GM12878 (cell line): Measurements from ENCODE around the gene ACER3. TPM values are rescaled to one million over a fixed set of nuclear protein-coding genes. Genes with fewer than 3 reads are reported as not detected.

ENCODE experiments used
- ATAC-seq: fragments of 200-7000 bp; cut with Tn5 transposase; 3 replicates; pipeline ENCODE4 v1.9.1; 2020; ENCODE audit warnings: mild to moderate bottlenecking, moderate library complexity
- BruUV-seq: library from RNA; stranded (reverse); fragments of 400-500 nt; replicated peaks from 2 replicates; lab custom pipeline; 2021; lab: Mats Ljungman, UMichigan
- CTCF ChIA-PET: fragments of 300-600 bp; sonication (Branson Sonifier 250); formaldehyde crosslinking; extraction: SDS; loops from one replicate; lab custom pipeline; 2021; ENCODE audit warnings: inconsistent platforms; lab: Yijun Ruan, JAX
- POLR2A ChIA-PET: fragments of 350-600 bp; formaldehyde crosslinking; extraction: SDS; loops from one replicate; lab custom pipeline; 2021; ENCODE audit warnings: inconsistent platforms; lab: Charles Lee
- RAD21 ChIA-PET: fragments of 300-600 bp; sonication (Branson Sonifier 250); formaldehyde crosslinking; loops from one replicate; lab custom pipeline; 2023; ENCODE audit warnings: antibody characterized with exemption; ENCODE audit not compliant: unreplicated experiment; lab: Charles Lee
- SMC1A ChIA-PET: fragments of 300-600 bp; sonication (Branson Sonifier 250); formaldehyde crosslinking; loops from one replicate; lab custom pipeline; 2023; ENCODE audit not compliant: unreplicated experiment, uncharacterized antibody; lab: Charles Lee
- DNase-seq: peaks from one replicate; pipeline ENCODE4 v3.0.0-alpha.2; 2011; ENCODE audit warnings: low read depth, low spot score
- FAIRE-seq: peaks from 3 replicates; lab custom pipeline; 2011; peaks lifted over from hg19 to GRCh38; lab: Jason Lieb, UNC
- H2AFZ ChIP-seq: 2 replicates; pipeline ENCODE4 v1.6.0; 2011; ENCODE audit warnings: low read depth, low read length, control low read depth; ENCODE audit not compliant: control insufficient read depth
- H3K27ac ChIP-seq: 2 replicates; pipeline ENCODE4 v1.5.1; 2011; ENCODE audit warnings: control low read depth; ENCODE audit not compliant: control insufficient read depth, insufficient read depth
- H3K27me3 ChIP-seq, 2 experiments: replicated peaks in 1 of 2; 2 replicates each; pipeline versions ENCODE4 v1.6.0 to v1.6.1; 2011; ENCODE audit warnings: low read length in 1 of 2; ENCODE audit not compliant: control insufficient read depth in 2 of 2, insufficient read depth in 2 of 2
- H3K36me3 ChIP-seq, 2 experiments: 2 replicates each; pipeline ENCODE4 v1.5.1; 2011; ENCODE audit warnings: low read length in 1 of 2; ENCODE audit not compliant: control insufficient read depth in 2 of 2, insufficient read depth in 2 of 2
- H3K4me1 ChIP-seq: 2 replicates; pipeline ENCODE4 v1.6.1; 2011; ENCODE audit warnings: mild to moderate bottlenecking, low read length, moderate library complexity, mixed read lengths; ENCODE audit not compliant: control insufficient read depth, insufficient read depth
- H3K4me2 ChIP-seq: 2 replicates; pipeline ENCODE4 v1.6.0; 2011; ENCODE audit warnings: control low read depth; ENCODE audit not compliant: control insufficient read depth, insufficient read depth
- H3K4me3 ChIP-seq: fragments of 200-600 bp; sonication (generic); 2 replicates; pipeline ENCODE4 v1.5.1; 2016
- H3K79me2 ChIP-seq: 2 replicates; pipeline ENCODE4 v1.6.0; 2011; ENCODE audit warnings: low read length; ENCODE audit not compliant: control insufficient read depth, insufficient read depth
- H3K9ac ChIP-seq: 2 replicates; pipeline ENCODE4 v1.8.0; 2011; ENCODE audit warnings: low read length, control low read depth, mixed read lengths; ENCODE audit not compliant: control insufficient read depth, insufficient read depth
- H3K9me3 ChIP-seq: replicated peaks from 3 replicates; pipeline ENCODE4 v1.5.1; 2011; ENCODE audit warnings: mild to moderate bottlenecking, low read length; ENCODE audit not compliant: control insufficient read depth, insufficient read depth
- H4K20me1 ChIP-seq: 2 replicates; pipeline ENCODE4 v1.6.0; 2011; ENCODE audit not compliant: control insufficient read depth, insufficient read depth
- CHD2 ChIP-seq: IDR thresholded peaks from 2 replicates; pipeline ENCODE4 v1.6.1; 2011; ENCODE audit warnings: low read depth, low read length, improper control_type of control experiment, borderline replicate concordance
- FOXM1 ChIP-seq: IDR thresholded peaks from 2 replicates; pipeline ENCODE4 v1.6.1; 2012; ENCODE audit warnings: low read depth, mild to moderate bottlenecking, inconsistent platforms, low read length, moderate library complexity
- MYB ChIP-seq: fragments of 150-350 bp; IDR thresholded peaks from 2 replicates; pipeline ENCODE4 v1.6.1; 2014; ENCODE audit warnings: mild to moderate bottlenecking, low read depth, low read length, borderline replicate concordance
- PBX3 ChIP-seq: IDR thresholded peaks from 2 replicates; pipeline ENCODE4 v1.6.1; 2011; ENCODE audit warnings: mild to moderate bottlenecking, low read depth, low read length, moderate library complexity; ENCODE audit not compliant: insufficient replicate concordance
- SIX5 ChIP-seq: IDR thresholded peaks from 2 replicates; pipeline ENCODE4 v1.6.1; 2011; ENCODE audit warnings: mild to moderate bottlenecking, low read depth, low read length, moderate library complexity; ENCODE audit not compliant: severe bottlenecking
- SMARCA5 ChIP-seq: fragments of 450-650 bp; IDR thresholded peaks from 2 replicates; pipeline ENCODE4 v1.6.1; 2017; ENCODE audit warnings: mild to moderate bottlenecking
- TARDBP ChIP-seq: IDR thresholded peaks from 2 replicates; pipeline ENCODE4 v1.6.1; 2016; ENCODE audit warnings: borderline replicate concordance
- ZBTB4 ChIP-seq: fragments of 450-650 bp; formaldehyde crosslinking; IDR thresholded peaks from 2 replicates; pipeline ENCODE4 v1.4.0; 2022; ENCODE audit warnings: mild to moderate bottlenecking, moderate library complexity
- ZBTB40 ChIP-seq: fragments of 450-650 bp; IDR thresholded peaks from 2 replicates; pipeline ENCODE4 v1.6.1; 2016; ENCODE audit warnings: mild to moderate bottlenecking, moderate library complexity, borderline replicate concordance
- WGBS: methylation state at CpG from one replicate; pipeline ENCODE4 v1.1.6; 2016; ENCODE audit warnings: low lambda C conversion rate; ENCODE audit not compliant: insufficient replicate concordance, insufficient coverage; ENCODE audit errors: missing lambda C conversion rate; 5-methylcytosine and 5-hydroxymethylcytosine counted together
- in situ Hi-C: fragments of 300-500 bp; cut with MboI; formaldehyde crosslinking; loops from 9 replicates; pipeline ENCODE4 v1.14.3; 2018; ENCODE audit warnings: mixed read lengths
- intact Hi-C: fragments of 100-400 bp; cut with micrococcal nuclease; formaldehyde crosslinking; loops from one replicate; pipeline ENCODE4 v1.14.2; 2022; ENCODE audit not compliant: unreplicated experiment
- polyA plus RNA-seq, 11 experiments: library from polyadenylated mRNA; depleted of rRNA in 4 of 11; unstranded in 6 of 11; stranded (reverse) in 5 of 11; fragments of >200 nt; fragmentation: Nextera tagmentation in 4 of 11; fragmentation: Illumina TruSeq in 1 of 11; extraction: Ambion mirVana in 4 of 11; extraction: Trizol in 1 of 11; gene quantifications; 1 replicate in 1 of 11; 2 replicates in 10 of 11; pipeline versions ENCODE4 v1.2.1 to v1.2.3, GENCODE V29; 2011 to 2016; ENCODE audit warnings: inconsistent platforms in 2 of 11, missing spikeins in 2 of 11, low read depth in 1 of 11
- total RNA-seq, 4 experiments: library from RNA; depleted of rRNA in 3 of 4; stranded (reverse); fragments of >200 nt in 3 of 4; fragmentation: Illumina TruSeq in 1 of 4; extraction: Trizol in 1 of 4; gene quantifications; 2 replicates each; pipeline versions ENCODE4 v1.2.1 to v1.2.3, GENCODE V29; 2013 to 2021
- TF ChIP-seq, protein P1 (sequence below): fragments of 150-350 bp; IDR thresholded peaks from 2 replicates; pipeline ENCODE4 v1.6.1; 2014; ENCODE audit warnings: mild to moderate bottlenecking, low read depth, low read length

ACER3 gene
- total and polyA plus RNA-seq, 10 of the 15 experiments (the other 5 are each of a cell fraction or from before 2014, with no cell fraction given) = 2.8 to 17.4 (median 10.3) TPM

GRCh38 chr11:76927160-76927559, 66.4 kb downstream of the ACER3 start (continued):
- TF ChIP-seq PBX3 (no peak), CHD2 (no peak)

DNA sequence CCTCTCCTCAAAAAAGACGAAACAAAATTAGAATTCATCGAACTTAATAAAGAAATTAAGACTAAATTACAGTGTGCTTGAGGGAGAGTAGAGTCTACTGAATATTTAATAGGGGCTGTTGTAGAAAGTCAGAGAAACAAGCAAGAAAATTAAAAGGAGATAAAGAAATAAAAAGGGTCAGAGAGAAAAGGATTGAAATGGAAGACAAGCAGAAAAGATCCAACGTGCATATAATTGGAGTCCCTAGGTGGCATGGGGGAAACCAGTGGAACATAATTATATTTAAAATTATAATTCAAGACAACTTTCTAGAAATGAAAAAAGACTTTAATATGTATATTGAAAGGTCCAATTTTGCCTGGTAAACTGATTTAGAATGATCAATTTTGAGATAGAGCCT, 74.3 kb downstream of the ACER3 start:
- FAIRE-seq (no peak), ATAC-seq (no peak), DNase-seq (no peak)
- H2AFZ ChIP-seq = no peak overlapping the region
- intact Hi-C loops (no loop called here), in situ Hi-C loops (no loop called here)
- RAD21 ChIA-PET = no interaction called here
- 67% methylated on average over 3 of the region's 3 CpGs for WGBS
- SMC1A ChIA-PET = no interaction called here
- H4K20me1 ChIP-seq = no peaks in the 10 kb centered on the region
- no peaks in the 10 kb centered on the region for H3K4me1 ChIP-seq
- CTCF ChIA-PET = no interaction called here
- no peaks in the 10 kb centered on the region; the same call in 2 of the 3 replicates for H3K9me3 ChIP-seq
- H3K27ac ChIP-seq = no peak overlapping the region
- no peaks in the 10 kb centered on the region for H3K36me3 ChIP-seq
- POLR2A ChIA-PET = interaction anchor here (0.6 kb wide), 1 partner anchor 135 kb away, joined by 8 read pairs; no protein-coding TSS in a partner anchor
- no peaks in the 10 kb centered on the region for H3K27me3 ChIP-seq
- H3K9ac ChIP-seq = no peak overlapping the region
- no peak overlapping the region for H3K4me3 ChIP-seq
- BruUV-seq = no TSS peak
- no peak overlapping the region for H3K4me2 ChIP-seq
- no peaks in the 10 kb centered on the region for H3K79me2 ChIP-seq
- TF ChIP-seq TARDBP (no peak), SMARCA5 (no peak), ZBTB4 (CRISPR knock-in tag) (no peak), MYB (no peak), ZBTB40 (no peak), FOXM1 (no peak), SIX5 (no peak)
- TF ChIP-seq, protein P1, sequence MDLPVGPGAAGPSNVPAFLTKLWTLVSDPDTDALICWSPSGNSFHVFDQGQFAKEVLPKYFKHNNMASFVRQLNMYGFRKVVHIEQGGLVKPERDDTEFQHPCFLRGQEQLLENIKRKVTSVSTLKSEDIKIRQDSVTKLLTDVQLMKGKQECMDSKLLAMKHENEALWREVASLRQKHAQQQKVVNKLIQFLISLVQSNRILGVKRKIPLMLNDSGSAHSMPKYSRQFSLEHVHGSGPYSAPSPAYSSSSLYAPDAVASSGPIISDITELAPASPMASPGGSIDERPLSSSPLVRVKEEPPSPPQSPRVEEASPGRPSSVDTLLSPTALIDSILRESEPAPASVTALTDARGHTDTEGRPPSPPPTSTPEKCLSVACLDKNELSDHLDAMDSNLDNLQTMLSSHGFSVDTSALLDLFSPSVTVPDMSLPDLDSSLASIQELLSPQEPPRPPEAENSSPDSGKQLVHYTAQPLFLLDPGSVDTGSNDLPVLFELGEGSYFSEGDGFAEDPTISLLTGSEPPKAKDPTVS = no peak
